MM.1S (cell line): ENCODE data around the gene CARD11.

Source experiments
- EZH2 ChIP-seq: fragments of 300-600 bp; sonication (generic); optimal IDR thresholded peaks from 2 replicates; pipeline ENCODE3; 2017; ENCODE audit warnings: low read depth, mild to moderate bottlenecking, antibody characterized with exemption, low read length, mixed read lengths
- TF ChIP-seq, protein P1 (sequence below): fragments of 300-600 bp; sonication (generic); IDR thresholded peaks from 2 replicates; pipeline ENCODE4 v1.5.1; 2016; ENCODE audit warnings: antibody characterized with exemption, low read length, mixed read lengths

DNA sequence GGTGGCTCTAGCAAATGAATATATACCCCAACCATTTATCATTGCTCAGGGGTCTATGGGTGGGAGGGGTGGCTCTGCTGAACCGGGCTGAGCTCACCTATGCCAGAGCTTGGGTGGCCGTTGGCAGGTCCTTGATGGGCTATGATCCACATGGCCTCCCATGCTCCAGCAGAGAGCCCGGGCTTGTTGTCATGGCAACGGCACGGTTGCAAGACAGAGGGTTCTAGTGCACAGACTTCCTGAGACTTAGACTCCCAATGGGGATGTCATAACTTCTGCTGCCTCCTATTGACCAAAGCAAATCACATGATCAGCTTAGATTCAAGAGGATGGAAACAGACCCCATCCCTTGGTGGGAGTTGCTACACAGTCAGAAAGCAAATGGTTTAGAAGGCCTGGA, 36.4 kb upstream of the CARD11 start:
- TF ChIP-seq, protein P1, sequence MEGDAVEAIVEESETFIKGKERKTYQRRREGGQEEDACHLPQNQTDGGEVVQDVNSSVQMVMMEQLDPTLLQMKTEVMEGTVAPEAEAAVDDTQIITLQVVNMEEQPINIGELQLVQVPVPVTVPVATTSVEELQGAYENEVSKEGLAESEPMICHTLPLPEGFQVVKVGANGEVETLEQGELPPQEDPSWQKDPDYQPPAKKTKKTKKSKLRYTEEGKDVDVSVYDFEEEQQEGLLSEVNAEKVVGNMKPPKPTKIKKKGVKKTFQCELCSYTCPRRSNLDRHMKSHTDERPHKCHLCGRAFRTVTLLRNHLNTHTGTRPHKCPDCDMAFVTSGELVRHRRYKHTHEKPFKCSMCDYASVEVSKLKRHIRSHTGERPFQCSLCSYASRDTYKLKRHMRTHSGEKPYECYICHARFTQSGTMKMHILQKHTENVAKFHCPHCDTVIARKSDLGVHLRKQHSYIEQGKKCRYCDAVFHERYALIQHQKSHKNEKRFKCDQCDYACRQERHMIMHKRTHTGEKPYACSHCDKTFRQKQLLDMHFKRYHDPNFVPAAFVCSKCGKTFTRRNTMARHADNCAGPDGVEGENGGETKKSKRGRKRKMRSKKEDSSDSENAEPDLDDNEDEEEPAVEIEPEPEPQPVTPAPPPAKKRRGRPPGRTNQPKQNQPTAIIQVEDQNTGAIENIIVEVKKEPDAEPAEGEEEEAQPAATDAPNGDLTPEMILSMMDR = no peak
- TF ChIP-seq EZH2 = no peak
